Adrenal gland (tissue), 12 donors: ENCODE measurements around the gene ZFAND5. TPM values are rescaled to one million over a fixed set of nuclear protein-coding genes. Genes with fewer than 3 reads are reported as not detected.

ENCODE experiments used
- DNase-seq, 7 donors: peaks; one replicate each; pipeline ENCODE4 v3.0.0-alpha.2; 2019 to 2020
- H3K27ac ChIP-seq, 5 donors: fragments of 200-600 bp; sonication (generic) in 4 of 5; 1 replicate in 3 of 5; 2 replicates in 2 of 5; pipeline versions ENCODE4 v1.5.1 to v1.8.0; 2016 to 2020; ENCODE audit warnings: mild to moderate bottlenecking in 1 of 5
- H3K27me3 ChIP-seq: fragments of 200-600 bp; 2 replicates; pipeline ENCODE4 v1.8.0; 2021
- H3K36me3 ChIP-seq, 2 donors: fragments of 200-600 bp; replicated peaks in 1 of 2; 1 replicate in 1 of 2; 2 replicates in 1 of 2; pipeline versions ENCODE4 v1.5.1 to v1.8.0; 2018 to 2022
- H3K4me1 ChIP-seq, 2 donors: fragments of 200-600 bp; replicated peaks in 1 of 2; 1 replicate in 1 of 2; 2 replicates in 1 of 2; pipeline versions ENCODE4 v1.5.1 to v1.8.0; 2018 to 2021
- H3K4me3 ChIP-seq, 4 donors: fragments of 200-600 bp; sonication (generic) in 3 of 4; one replicate each; pipeline ENCODE4 v1.5.1; 2016 to 2018
- H3K9me3 ChIP-seq, 3 donors: fragments of 200-600 bp; sonication (generic) in 1 of 3; replicated peaks in 1 of 3; 1 replicate in 2 of 3; 2 replicates in 1 of 3; pipeline versions ENCODE4 v1.5.1 to v1.8.0; 2016 to 2021
- CTCF ChIP-seq, 6 experiments: fragments of 450-650 bp in 4 of 6; fragments of 200-600 bp in 2 of 6; sonication (generic) in 1 of 6; IDR thresholded peaks; 1 replicate in 5 of 6; 2 replicates in 1 of 6; pipeline versions ENCODE4 v1.5.1 to v1.8.0; 2016 to 2021; ENCODE audit warnings: antibody characterized with exemption in 6 of 6, mild to moderate bottlenecking in 2 of 6, moderate library complexity in 1 of 6
- POLR2A ChIP-seq, 2 donors: fragments of 450-650 bp; IDR thresholded peaks; one replicate each; pipeline ENCODE4 v1.6.1; 2017; ENCODE audit warnings: antibody characterized with exemption in 2 of 2, mild to moderate bottlenecking in 2 of 2, moderate library complexity in 1 of 2
- WGBS, 4 donors: extraction: QIAGEN DNeasy Blood & Tissue Kit in 2 of 4; methylation state at CpG; one replicate each; pipeline versions ENCODE4 v1.1.5 to v1.1.7; 2013 to 2017; 5-methylcytosine and 5-hydroxymethylcytosine counted together
- intact Hi-C, 2 donors: fragments of 100-400 bp; cut with DNase I; formaldehyde crosslinking; loops; one replicate each; pipeline versions ENCODE4 v1.14.1 to v1.15.0; 2022 to 2023
- polyA plus RNA-seq, 3 donors: library from polyadenylated mRNA; stranded (reverse); fragments of 200-250 nt in 2 of 3; fragments of 350-450 nt in 1 of 3; fragmentation: Illumina TruSeq in 1 of 3; extraction: RNeasy Lipid Tissue Mini Kit (QIAGEN cat#74804) in 1 of 3; gene quantifications; one replicate each; pipeline ENCODE4 v1.2.3, GENCODE V29; 2013 to 2014
- total RNA-seq, 9 donors: library from RNA; depleted of rRNA in 4 of 9; stranded (reverse); fragments of >200 nt in 4 of 9; fragments of 120-200 nt in 1 of 9; fragmentation: NEBNext Ultra II Directional in 1 of 9; extraction: Animal tissue kit (Norgen Biotek cat#: 25700) in 1 of 9; gene quantifications; one replicate each; pipeline versions ENCODE4 v1.1.0 to v1.2.4, GENCODE V29; 2013 to 2023
- donor health status: healthy with polysubstance abuse.
- donor health status: Bipolar disorder and iron deficiency.
- donor health status: DM: yes; HTN: yes; CAD: no.
- donor health status: DM: no; HTN: no; CAD: no.
- donor health status: DM: no; HTN: no; CAD: no.
- donor health status: DM: yes; HTN: yes; CAD: no.

Gene ZFAND5
- total and polyA plus RNA-seq, 12 donors: 119 to 326 (median 193) TPM

DNA sequence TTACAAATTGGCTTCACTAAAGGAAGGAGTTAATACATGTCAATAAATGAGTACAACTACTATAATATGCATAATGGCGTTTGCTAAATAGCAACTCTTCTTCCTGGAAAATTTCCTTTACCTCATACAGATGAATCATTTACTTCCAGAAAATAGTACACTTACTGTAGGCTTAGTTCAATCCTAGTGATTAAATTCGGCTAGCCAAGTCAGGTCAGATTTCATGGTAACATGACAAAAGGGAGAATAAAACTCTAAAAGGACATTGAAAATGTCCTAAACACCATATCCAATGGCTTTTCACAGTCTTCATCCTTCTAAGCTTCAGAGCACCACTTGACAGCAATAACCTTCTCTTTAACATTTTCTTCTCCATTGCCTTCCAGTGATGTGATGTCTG, 42.1 kb upstream of the ZFAND5 start:
- no peak for TF ChIP-seq POLR2A (IDR thresholded peaks at IDR 0.05)
- no peak for TF ChIP-seq CTCF (IDR thresholded peaks at IDR 0.05)

GRCh38 chr9:72402744-72403143, 37.7 kb upstream of the ZFAND5 start:
- H3K27ac ChIP-seq: no peak overlapping the region
- TF ChIP-seq POLR2A (IDR thresholded peaks at IDR 0.05) (no peak), CTCF (IDR thresholded peaks at IDR 0.05) (no peak)
- DNase-seq: no peak
- H3K36me3 ChIP-seq: no peaks in the 10 kb centered on the region
- intact Hi-C loops: no loop called here
- H3K27me3 ChIP-seq: no peaks in the 10 kb centered on the region
- H3K9me3 ChIP-seq: no peaks in the 10 kb centered on the region
- 90 to 95% (median 91%) methylated on average over 2 of the region's 2 CpGs for WGBS, 4 donors
- no peaks in the 10 kb centered on the region for H3K4me1 ChIP-seq
- no peak overlapping the region for H3K4me3 ChIP-seq

More for the DNA sequence above, 42.1 kb upstream of the ZFAND5 start:
- 54 to 76% (median 63%) methylated on average over 2 of the region's 2 CpGs for WGBS, 4 donors
- no peak overlapping the region for H3K27ac ChIP-seq
- H3K4me1 ChIP-seq: no peaks in the 10 kb centered on the region
- H3K4me3 ChIP-seq: no peak overlapping the region
- H3K27me3 ChIP-seq: no peaks in the 10 kb centered on the region
- intact Hi-C loops: no loop called here
- DNase-seq: no peak
- no peaks in the 10 kb centered on the region for H3K9me3 ChIP-seq
- no peaks in the 10 kb centered on the region for H3K36me3 ChIP-seq

DNA sequence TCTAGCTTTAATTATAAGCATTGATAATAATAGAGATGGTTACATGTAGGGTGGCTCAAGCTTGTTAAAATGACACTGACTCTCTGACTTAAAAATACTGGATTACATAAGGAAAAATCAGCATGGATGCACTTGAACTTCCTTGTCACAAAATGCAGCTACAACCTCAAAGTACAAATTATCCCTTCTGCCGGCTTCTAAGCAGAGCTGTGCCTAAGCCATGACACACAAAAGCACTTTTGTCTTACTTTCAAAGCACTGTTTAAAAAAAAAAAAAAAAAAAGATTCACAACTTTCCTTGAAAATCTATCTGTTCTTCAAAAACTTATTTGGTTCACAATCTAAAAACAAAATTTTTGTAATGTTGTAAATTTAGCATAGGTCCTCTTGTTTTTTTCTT, 36.4 kb upstream of the ZFAND5 start:
- 63 to 90% (median 87%) methylated on average over 1 of the region's 1 CpG for WGBS, 4 donors
- TF ChIP-seq CTCF (IDR thresholded peaks at IDR 0.05): no peak
- no peak for TF ChIP-seq POLR2A (IDR thresholded peaks at IDR 0.05)
- DNase-seq: no peak
- peaks cover 7 to 8% of the 10 kb centered on the region in 2 donors for H3K4me1 ChIP-seq
- H3K9me3 ChIP-seq: no peaks in the 10 kb centered on the region
- no peak overlapping the region for H3K4me3 ChIP-seq
- H3K27me3 ChIP-seq: no peaks in the 10 kb centered on the region
- intact Hi-C loops: no loop called here
- no peak overlapping the region for H3K27ac ChIP-seq
- H3K36me3 ChIP-seq: no peaks in the 10 kb centered on the region

GRCh38 chr9:72400866-72401265, 35.9 kb upstream of the ZFAND5 start:
- Histone ChIP-seq H3K27me3 (no peaks in the 10 kb centered on the region), H3K36me3 (no peaks in the 10 kb centered on the region), H3K27ac (no peak overlapping the region), H3K9me3 (no peaks in the 10 kb centered on the region), H3K4me3 (no peak overlapping the region), H3K4me1 (peaks cover 8 to 11% of the 10 kb centered on the region in 2 donors)
- no peak for DNase-seq
- WGBS, 4 donors: 72 to 95% (median 90%) methylated on average over 2 of the region's 2 CpGs
- intact Hi-C loops: no loop called here
- TF ChIP-seq POLR2A (IDR thresholded peaks at IDR 0.05): no peak
- TF ChIP-seq CTCF (IDR thresholded peaks at IDR 0.05): no peak
